Measurements from ENCODE around the gene PRKCH. TPM values are rescaled to one million over a fixed set of nuclear protein-coding genes. Genes with fewer than 3 reads are reported as not detected.

Gene PRKCH
- total RNA-seq, 1 donor from 2014 or later, result 9.0 TPM

DNA sequence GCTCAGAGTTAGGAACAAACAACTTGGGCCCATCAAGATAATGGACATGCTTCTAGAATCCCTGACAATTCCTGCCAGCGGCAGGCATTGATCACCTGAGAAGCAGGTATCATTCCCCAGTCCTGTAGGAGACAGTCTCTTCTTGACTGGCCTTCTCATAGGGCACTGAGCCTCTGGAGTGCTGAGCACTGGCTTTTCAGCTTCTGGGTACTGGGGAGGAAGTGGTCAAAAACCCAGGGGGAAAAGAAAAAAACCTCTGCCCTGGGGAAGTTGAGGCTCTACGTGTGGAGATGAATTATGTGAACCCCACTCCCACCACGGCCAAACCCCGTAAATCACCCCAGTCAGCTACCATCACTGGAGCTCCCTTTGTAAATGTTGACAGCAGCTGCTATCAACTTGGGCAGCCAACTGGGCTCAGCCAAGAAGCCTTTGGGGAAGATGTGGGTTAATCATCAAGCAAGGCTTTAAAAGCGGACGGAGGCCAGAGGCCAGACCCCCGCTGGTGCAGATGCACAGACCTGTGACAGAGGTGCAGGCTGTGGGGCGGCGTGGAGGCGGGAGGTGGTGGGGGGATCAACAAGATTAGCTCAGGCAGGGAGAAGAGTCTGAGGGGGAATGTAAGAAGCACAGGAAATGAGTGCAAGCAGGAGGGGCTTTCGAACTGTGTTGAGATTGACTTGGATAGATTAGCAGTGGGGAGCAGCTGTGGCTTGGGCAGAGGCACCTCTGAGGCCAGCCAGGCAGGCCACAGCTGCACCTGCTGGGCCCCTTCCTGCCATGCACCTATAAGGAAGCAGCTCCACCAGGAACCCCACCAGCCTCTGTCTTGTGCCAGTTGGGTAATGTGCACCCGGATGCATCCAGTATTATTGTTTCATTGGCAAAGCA, 268.6 kb downstream of the PRKCH start:
- H3K27ac Mint-ChIP-seq, result no peak overlapping the region
- peaks cover 13% of the 10 kb centered on the region for H3K4me1 Mint-ChIP-seq
- no peak overlapping the region for H3K4me3 Mint-ChIP-seq
- TF ChIP-seq, protein P1, sequence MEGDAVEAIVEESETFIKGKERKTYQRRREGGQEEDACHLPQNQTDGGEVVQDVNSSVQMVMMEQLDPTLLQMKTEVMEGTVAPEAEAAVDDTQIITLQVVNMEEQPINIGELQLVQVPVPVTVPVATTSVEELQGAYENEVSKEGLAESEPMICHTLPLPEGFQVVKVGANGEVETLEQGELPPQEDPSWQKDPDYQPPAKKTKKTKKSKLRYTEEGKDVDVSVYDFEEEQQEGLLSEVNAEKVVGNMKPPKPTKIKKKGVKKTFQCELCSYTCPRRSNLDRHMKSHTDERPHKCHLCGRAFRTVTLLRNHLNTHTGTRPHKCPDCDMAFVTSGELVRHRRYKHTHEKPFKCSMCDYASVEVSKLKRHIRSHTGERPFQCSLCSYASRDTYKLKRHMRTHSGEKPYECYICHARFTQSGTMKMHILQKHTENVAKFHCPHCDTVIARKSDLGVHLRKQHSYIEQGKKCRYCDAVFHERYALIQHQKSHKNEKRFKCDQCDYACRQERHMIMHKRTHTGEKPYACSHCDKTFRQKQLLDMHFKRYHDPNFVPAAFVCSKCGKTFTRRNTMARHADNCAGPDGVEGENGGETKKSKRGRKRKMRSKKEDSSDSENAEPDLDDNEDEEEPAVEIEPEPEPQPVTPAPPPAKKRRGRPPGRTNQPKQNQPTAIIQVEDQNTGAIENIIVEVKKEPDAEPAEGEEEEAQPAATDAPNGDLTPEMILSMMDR (IDR thresholded peaks at IDR 0.05; ENCODE audit: unreplicated experiment), result no peak
- DNase-seq (ENCODE audit: low spot score in 2 of 2, unreplicated experiment in 2 of 2), result no peak
- peaks cover 9% of the 10 kb centered on the region for H3K9me3 Mint-ChIP-seq
- H3K27me3 Mint-ChIP-seq (ENCODE audit: low read depth), result no peaks in the 10 kb centered on the region
- no peaks in the 10 kb centered on the region for H3K36me3 Mint-ChIP-seq

DNA sequence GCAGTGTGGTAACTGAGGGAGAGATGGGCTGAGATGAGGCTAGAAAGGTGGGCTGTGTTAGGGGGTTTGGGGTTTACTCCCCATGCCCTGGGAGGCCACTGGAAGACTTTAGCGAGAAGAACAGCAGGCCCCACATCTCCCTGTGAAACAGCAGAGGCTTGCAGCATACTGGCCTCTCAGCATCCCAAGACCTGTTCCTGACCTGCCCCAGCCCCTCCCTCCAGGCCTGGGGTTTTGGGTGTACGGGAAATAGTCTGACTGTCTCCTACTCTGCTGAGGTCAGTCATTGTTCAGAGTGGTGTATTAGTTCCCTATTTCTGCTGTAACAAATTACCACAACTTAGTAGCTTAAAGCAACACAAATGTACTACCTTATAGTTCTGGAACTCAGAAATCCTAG, 270.5 kb downstream of the PRKCH start:
- DNase-seq (ENCODE audit: low spot score in 2 of 2, unreplicated experiment in 2 of 2), result no peak
- Mint-ChIP-seq H3K27ac (no peak overlapping the region), H3K4me3 (no peak overlapping the region), H3K36me3 (no peaks in the 10 kb centered on the region), H3K9me3 (peaks cover 9% of the 10 kb centered on the region), H3K4me1 (peaks cover 4% of the 10 kb centered on the region), H3K27me3 (ENCODE audit: low read depth) (no peaks in the 10 kb centered on the region)
- TF ChIP-seq, protein P1 (IDR thresholded peaks at IDR 0.05; ENCODE audit: unreplicated experiment), result no peak

DNA sequence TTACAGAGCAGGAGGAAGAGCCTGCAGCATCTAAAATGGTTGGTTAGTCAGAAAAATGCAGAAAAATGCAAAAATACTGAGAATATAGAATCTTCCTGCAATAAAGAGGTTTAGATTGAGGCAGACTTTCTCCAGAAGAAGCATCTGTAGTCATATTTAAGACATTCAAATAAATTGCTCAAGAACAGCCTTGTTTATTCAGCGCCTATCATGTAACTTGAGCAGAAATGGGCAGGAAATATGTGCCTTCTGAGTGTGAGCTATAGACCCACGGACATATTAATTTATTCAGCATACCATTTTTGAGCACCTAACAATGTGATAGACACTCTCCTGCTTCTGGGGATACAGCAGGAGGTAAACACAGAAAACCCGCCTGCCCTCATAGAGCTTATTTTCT, 272.0 kb downstream of the PRKCH start:
- no peak overlapping the region for H3K27ac Mint-ChIP-seq
- H3K4me1 Mint-ChIP-seq, result peaks cover 6% of the 10 kb centered on the region
- H3K27me3 Mint-ChIP-seq (ENCODE audit: low read depth), result no peaks in the 10 kb centered on the region
- TF ChIP-seq, protein P1 (IDR thresholded peaks at IDR 0.05; ENCODE audit: unreplicated experiment), result no peak
- H3K36me3 Mint-ChIP-seq, result no peaks in the 10 kb centered on the region
- no peak overlapping the region for H3K4me3 Mint-ChIP-seq
- no peak for DNase-seq (ENCODE audit: low spot score in 2 of 2, unreplicated experiment in 2 of 2)
- peaks cover 9% of the 10 kb centered on the region for H3K9me3 Mint-ChIP-seq

DNA sequence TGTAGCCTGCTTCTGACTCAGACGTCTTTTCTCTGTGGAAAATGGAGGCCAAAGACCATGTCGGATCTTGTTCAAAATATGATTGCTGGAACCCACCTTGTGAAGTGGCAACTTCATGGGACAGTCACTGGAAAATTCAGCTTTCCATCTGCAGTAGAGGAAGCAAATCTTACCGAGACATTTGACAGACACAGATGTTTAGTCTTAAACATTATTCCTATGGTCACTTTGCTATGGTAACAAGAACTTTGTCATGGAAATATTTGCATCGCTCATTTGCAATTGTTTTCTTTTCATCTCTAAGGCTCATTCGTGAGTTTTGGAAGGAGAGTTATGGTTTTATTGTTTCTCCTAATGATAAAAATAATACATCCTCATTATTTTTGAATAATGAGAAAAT, 275.6 kb downstream of the PRKCH start:
- DNase-seq (ENCODE audit: low spot score in 2 of 2, unreplicated experiment in 2 of 2), result no peak
- Mint-ChIP-seq H3K27me3 (ENCODE audit: low read depth) (no peaks in the 10 kb centered on the region), H3K27ac (no peak overlapping the region), H3K4me3 (no peak overlapping the region), H3K4me1 (peaks cover 13% of the 10 kb centered on the region), H3K36me3 (no peaks in the 10 kb centered on the region), H3K9me3 (peaks cover 9% of the 10 kb centered on the region)
- TF ChIP-seq, protein P1 (IDR thresholded peaks at IDR 0.05; ENCODE audit: unreplicated experiment), result no peak

DNA sequence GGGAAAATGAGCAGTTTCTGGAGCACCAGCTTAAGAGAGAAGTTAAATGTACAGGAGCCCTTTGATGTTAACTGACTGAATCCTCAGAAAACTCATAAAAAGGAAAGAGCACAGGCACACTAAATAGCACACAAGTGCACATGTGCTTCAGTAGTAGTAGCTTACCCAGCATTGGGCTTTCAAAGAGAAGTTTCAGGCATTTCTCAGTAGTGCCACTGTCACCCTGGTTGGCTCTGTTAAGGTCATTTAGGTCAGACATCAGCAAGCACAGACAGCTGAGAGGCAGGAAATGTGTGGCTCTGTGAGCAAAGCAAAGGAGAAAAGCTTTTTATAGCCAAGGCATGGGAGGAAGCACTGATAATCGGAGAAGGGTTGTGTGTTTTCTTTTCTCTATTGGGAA, 277.6 kb downstream of the PRKCH start:
- no peaks in the 10 kb centered on the region for H3K36me3 Mint-ChIP-seq
- H3K4me3 Mint-ChIP-seq, result no peak overlapping the region
- H3K27me3 Mint-ChIP-seq (ENCODE audit: low read depth), result no peaks in the 10 kb centered on the region
- no peaks in the 10 kb centered on the region for H3K9me3 Mint-ChIP-seq
- TF ChIP-seq, protein P1 (IDR thresholded peaks at IDR 0.05; ENCODE audit: unreplicated experiment), result no peak
- peak overlapping the region; percentile 76 for H3K27ac Mint-ChIP-seq
- DNase-seq (ENCODE audit: low spot score in 2 of 2, unreplicated experiment in 2 of 2), result no peak
- peaks cover 26% of the 10 kb centered on the region for H3K4me1 Mint-ChIP-seq
